ENCODE measurements around the gene FUCA2.
A peak's percentile ranks its signal among the peaks of the same experiment; 100 is the strongest.
"Not testable (repeated sequence)": the region's sequence is repeated elsewhere in the genome, so short reads cannot be mapped to it uniquely, and the experiment has no call there.

The FUCA2 gene

GRCh38 chr6:143515061-143515760 lies 3.7 kb upstream of the FUCA2 start:
- TF ChIP-seq CTCF (IDR thresholded peaks at IDR 0.05; ENCODE audit: insufficient read depth, low read depth, low read length, missing control alignments), result no peak
- no peak for DNase-seq (ENCODE audit: low read depth)
- no peak overlapping the region for H3K4me3 ChIP-seq (ENCODE audit: low read length)

- H3K4me3 ChIP-seq (ENCODE audit: low read length), result no peak overlapping the region
- DNase-seq (ENCODE audit: low read depth), result peak; percentile 40
- peak; percentile 55 for TF ChIP-seq CTCF (IDR thresholded peaks at IDR 0.05; ENCODE audit: insufficient read depth, low read depth, low read length, missing control alignments)
These were observed 1.9 kb upstream of the FUCA2 start for GRCh38 chr6:143513410-143513809.

- not testable (repeated sequence) for H3K4me3 ChIP-seq (ENCODE audit: low read length); DNase-seq (ENCODE audit: low read depth)
These were observed 1.2 kb downstream of the FUCA2 start for GRCh38 chr6:143510326-143510725.

GRCh38 chr6:143507358-143508145 lies 4.0 kb downstream of the FUCA2 start:
- H3K4me3 ChIP-seq (ENCODE audit: low read length), result no peak overlapping the region
- no peak for TF ChIP-seq CTCF (IDR thresholded peaks at IDR 0.05; ENCODE audit: insufficient read depth, low read depth, low read length, missing control alignments)
- peak; percentile 51 for DNase-seq (ENCODE audit: low read depth)

GRCh38 chr6:143506620-143507019 lies 4.9 kb downstream of the FUCA2 start:
- no peak for TF ChIP-seq CTCF (IDR thresholded peaks at IDR 0.05; ENCODE audit: insufficient read depth, low read depth, low read length, missing control alignments)
- no peak overlapping the region for H3K4me3 ChIP-seq (ENCODE audit: low read length)
- DNase-seq (ENCODE audit: low read depth), result no peak

GRCh38 chr6:143506199-143506598 lies 5.3 kb downstream of the FUCA2 start:
- no peak for DNase-seq (ENCODE audit: low read depth)
- no peak for TF ChIP-seq CTCF (IDR thresholded peaks at IDR 0.05; ENCODE audit: insufficient read depth, low read depth, low read length, missing control alignments)
- no peak overlapping the region for H3K4me3 ChIP-seq (ENCODE audit: low read length)

GRCh38 chr6:143505537-143505936 lies 6.0 kb downstream of the FUCA2 start:
- no peak for DNase-seq (ENCODE audit: low read depth)
- no peak overlapping the region for H3K4me3 ChIP-seq (ENCODE audit: low read length)
- TF ChIP-seq CTCF (IDR thresholded peaks at IDR 0.05; ENCODE audit: insufficient read depth, low read depth, low read length, missing control alignments), result no peak

Measured in epithelial cell of esophagus (primary cell).